Measurements from ENCODE around the gene PPP4R4.

GRCh38 chr14:94153750-94154342 lies 20.3 kb upstream of the PPP4R4 start:
- TF ChIP-seq ZNF274 (IDR thresholded peaks at IDR 0.05; ENCODE audit: low read depth, low read length): no peak
- TF ChIP-seq YY1 (IDR thresholded peaks at IDR 0.05; ENCODE audit: insufficient read depth, insufficient read length): no peak
- TF ChIP-seq SUZ12 (IDR thresholded peaks at IDR 0.05; ENCODE audit: extremely low read depth, insufficient read depth, insufficient read length): no peak
